Measurements from ENCODE around the gene MRPS14.

MRPS14 gene

GRCh38 chr1:174974711-174975119 is 48.5 kb downstream of the MRPS14 start:
- Mint-ChIP-seq H3K4me1 (peaks cover 5% of the 10 kb centered on the region), H3K4me3 (no peak overlapping the region), H3K36me3 (ENCODE audit: low read depth) (no peaks in the 10 kb centered on the region), H3K9me3 (no peaks in the 10 kb centered on the region), H3K27ac (peak overlapping the region; percentile 62), H3K27me3 (ENCODE audit: low read depth, poor library complexity) (no peaks in the 10 kb centered on the region)
- DNase-seq: no peak
- no peak for TF ChIP-seq CTCF (IDR thresholded peaks at IDR 0.05)

DNA sequence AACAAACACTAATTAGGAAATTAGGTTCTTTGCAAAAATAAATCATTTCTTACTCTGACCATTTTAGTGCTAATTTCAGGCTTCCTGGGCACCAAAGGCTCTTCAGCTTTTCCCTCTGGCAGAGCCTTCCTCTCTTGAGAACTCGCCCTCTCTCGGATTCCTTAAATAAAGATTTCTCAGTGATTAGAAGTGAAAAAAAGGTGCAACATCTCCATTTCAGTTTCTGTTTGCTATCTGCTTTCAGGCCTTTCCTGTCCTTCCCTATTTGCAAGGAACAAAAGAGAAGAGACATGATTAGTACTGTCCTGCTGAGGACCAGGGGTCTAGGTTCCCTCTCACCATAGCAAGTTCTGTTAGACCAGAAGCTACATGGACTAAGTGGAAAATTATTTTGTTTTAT is 51.3 kb downstream of the MRPS14 start:
- H3K4me3 Mint-ChIP-seq: no peak overlapping the region
- H3K27me3 Mint-ChIP-seq (ENCODE audit: low read depth, poor library complexity): no peaks in the 10 kb centered on the region
- no peaks in the 10 kb centered on the region for H3K36me3 Mint-ChIP-seq (ENCODE audit: low read depth)
- H3K9me3 Mint-ChIP-seq: no peaks in the 10 kb centered on the region
- peaks cover 18% of the 10 kb centered on the region for H3K4me1 Mint-ChIP-seq
- no peak for TF ChIP-seq CTCF (IDR thresholded peaks at IDR 0.05)
- no peak for DNase-seq
- H3K27ac Mint-ChIP-seq: no peak overlapping the region

DNA sequence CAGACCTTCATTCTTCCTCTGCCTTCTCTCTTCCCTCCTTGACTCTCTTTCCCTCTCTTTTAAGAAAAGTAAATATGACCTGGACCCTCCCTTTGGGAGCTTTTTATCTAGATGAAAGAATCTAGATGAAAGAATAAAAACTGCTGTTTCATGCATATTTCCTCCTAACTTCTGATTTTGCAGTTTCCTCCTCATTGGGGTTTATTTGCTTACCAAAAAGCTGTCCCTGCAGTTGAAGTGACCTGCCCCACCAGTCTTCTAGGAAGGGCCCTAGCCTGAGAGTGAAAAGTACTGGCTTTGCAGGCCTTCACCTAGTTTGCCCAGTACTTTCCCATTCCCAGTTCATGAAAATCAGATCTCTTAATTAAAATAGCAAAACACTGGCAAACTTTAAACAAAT is 51.8 kb downstream of the MRPS14 start:
- no peak overlapping the region for H3K27ac Mint-ChIP-seq

DNA sequence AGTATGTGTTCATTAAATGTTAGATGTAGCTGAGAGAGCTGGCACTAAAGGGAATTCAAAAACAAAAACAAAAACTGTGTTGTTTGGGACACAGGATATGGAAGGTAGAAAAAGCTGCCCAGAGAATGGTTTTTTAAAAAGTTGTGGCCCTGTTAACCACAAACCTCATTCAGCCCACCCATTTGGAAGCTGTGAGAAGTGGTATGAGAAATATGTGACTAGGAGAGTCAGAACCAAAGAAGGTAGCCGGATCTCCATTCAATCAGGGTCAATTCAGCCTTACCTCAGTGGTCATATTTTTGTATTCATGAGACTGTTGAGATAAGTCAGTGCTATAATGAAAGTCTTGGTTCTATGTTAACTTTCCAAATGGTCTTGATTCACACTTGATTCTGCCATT is 53.2 kb downstream of the MRPS14 start:
- H3K27ac Mint-ChIP-seq: no peak overlapping the region
- H3K9me3 Mint-ChIP-seq: no peaks in the 10 kb centered on the region
- TF ChIP-seq CTCF (IDR thresholded peaks at IDR 0.05): no peak
- no peak for DNase-seq
- H3K4me3 Mint-ChIP-seq: no peak overlapping the region
- peaks cover 22% of the 10 kb centered on the region for H3K4me1 Mint-ChIP-seq
- no peaks in the 10 kb centered on the region for H3K36me3 Mint-ChIP-seq (ENCODE audit: low read depth)
- H3K27me3 Mint-ChIP-seq (ENCODE audit: low read depth, poor library complexity): no peaks in the 10 kb centered on the region

More for the DNA sequence above, 51.8 kb downstream of the MRPS14 start:
- Mint-ChIP-seq H3K36me3 (ENCODE audit: low read depth) (no peaks in the 10 kb centered on the region), H3K9me3 (no peaks in the 10 kb centered on the region), H3K4me3 (no peak overlapping the region), H3K27me3 (ENCODE audit: low read depth, poor library complexity) (no peaks in the 10 kb centered on the region), H3K4me1 (peaks cover 18% of the 10 kb centered on the region)
- no peak for TF ChIP-seq CTCF (IDR thresholded peaks at IDR 0.05)
- no peak for DNase-seq

- Mint-ChIP-seq H3K4me1 (peaks cover 25% of the 10 kb centered on the region), H3K4me3 (no peak overlapping the region), H3K9me3 (no peaks in the 10 kb centered on the region), H3K27me3 (ENCODE audit: low read depth, poor library complexity) (no peaks in the 10 kb centered on the region), H3K36me3 (ENCODE audit: low read depth) (no peaks in the 10 kb centered on the region), H3K27ac (no peak overlapping the region)
- DNase-seq: no peak
- no peak for TF ChIP-seq CTCF (IDR thresholded peaks at IDR 0.05)
These were observed 54.4 kb downstream of the MRPS14 start for GRCh38 chr1:174968750-174969244.

DNA sequence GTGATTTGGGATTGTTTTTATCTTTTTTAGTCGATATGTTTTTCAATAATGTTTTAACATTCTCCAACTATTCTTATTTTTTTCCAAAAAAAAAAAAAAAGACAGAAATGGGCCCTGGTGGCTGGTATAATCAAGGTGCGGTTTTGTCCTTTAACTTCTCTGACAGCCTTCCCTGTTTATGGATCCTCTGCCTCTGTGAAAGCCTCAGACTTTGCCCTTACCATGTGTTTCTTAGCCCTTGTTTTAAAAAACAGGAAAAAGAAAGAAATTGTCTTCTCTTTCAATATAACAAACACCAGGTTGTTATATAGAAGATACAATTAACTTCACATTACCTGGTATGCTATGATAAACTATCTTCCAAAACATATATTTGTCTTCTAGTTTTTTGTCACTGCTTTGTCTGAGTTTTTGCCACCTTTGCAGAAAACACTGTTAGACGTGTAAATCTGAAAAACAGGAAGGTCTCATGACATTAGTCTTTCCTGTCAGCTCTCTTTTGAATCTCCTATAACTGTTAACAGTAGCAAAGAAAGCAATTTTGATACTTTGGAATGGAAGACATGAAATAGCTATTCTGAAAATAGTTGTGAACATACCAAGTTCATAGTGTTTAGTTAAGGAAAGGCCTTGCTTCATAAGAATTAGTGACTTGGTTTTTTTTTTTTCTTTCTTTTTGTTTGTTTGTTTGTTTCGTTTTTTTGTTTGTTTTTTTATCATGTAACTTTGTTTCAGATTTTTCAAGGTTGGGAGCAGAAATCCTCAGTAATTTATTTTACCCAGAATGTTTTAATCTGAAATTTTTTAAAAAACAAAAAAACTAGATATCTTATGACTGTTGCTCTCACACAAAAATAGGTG is 55.1 kb downstream of the MRPS14 start:
- no peak overlapping the region for H3K27ac Mint-ChIP-seq

More for the DNA sequence above, 55.1 kb downstream of the MRPS14 start:
- Mint-ChIP-seq H3K4me1 (peaks cover 25% of the 10 kb centered on the region), H3K27me3 (ENCODE audit: low read depth, poor library complexity) (no peaks in the 10 kb centered on the region), H3K36me3 (ENCODE audit: low read depth) (no peaks in the 10 kb centered on the region), H3K4me3 (no peak overlapping the region), H3K9me3 (no peaks in the 10 kb centered on the region)
- no peak for TF ChIP-seq CTCF (IDR thresholded peaks at IDR 0.05)
- DNase-seq: no peak

Data from nephron progenitor cell (in vitro differentiated cells).